ENCODE results near the gene REPS2.

GRCh38 chrX:16993791-16994318 is 47.4 kb downstream of the REPS2 start:
- TF ChIP-seq CTCF (IDR thresholded peaks at IDR 0.05; ENCODE audit: insufficient read depth, low read depth, low read length), result no peak
- no peak for TF ChIP-seq EZH2 (IDR thresholded peaks at IDR 0.05; ENCODE audit: insufficient read depth, low read length)

Measured in astrocyte (in vitro differentiated cells and primary cell).